HCT116 (cell line): Measurements from ENCODE around the gene ERGIC3. TPM values are rescaled to one million over a fixed set of nuclear protein-coding genes. Genes with fewer than 3 reads are reported as not detected.

Source experiments
- ATAC-seq: fragments of 200-7000 bp; cut with Tn5 transposase; 2 replicates; pipeline ENCODE4 v1.9.1; 2020; ENCODE audit warnings: mild to moderate bottlenecking, moderate library complexity
- BruUV-seq: library from RNA; stranded (reverse); fragments of 400-500 nt; replicated peaks from 2 replicates; lab custom pipeline; 2021; lab: Mats Ljungman, UMichigan
- CTCF ChIA-PET: fragments of 300-600 bp; sonication (Branson Sonifier 250); formaldehyde crosslinking; loops from one replicate; lab custom pipeline; 2021; ENCODE audit warnings: antibody characterized with exemption; lab: Charles Lee
- POLR2A ChIA-PET: fragments of 300-600, 350-600 bp; sonication (Branson Sonifier 250); formaldehyde crosslinking; loops from one replicate; lab custom pipeline; 2021; ENCODE audit warnings: antibody characterized with exemption; lab: Charles Lee
- RAD21 ChIA-PET, 2 experiments: fragments of 300-600 bp; sonication (Branson Sonifier 250); formaldehyde crosslinking; loops; one replicate each; lab custom pipeline; 2023; ENCODE audit warnings: low total read pairs in 2 of 2; ENCODE audit not compliant: uncharacterized antibody in 2 of 2, unreplicated experiment in 2 of 2, low non-redundant PET in 1 of 2; lab: Charles Lee
- DNase-seq: peaks from one replicate; pipeline ENCODE4 v3.0.0-alpha.2; 2010; ENCODE audit warnings: low read depth, low spot score
- H2AFZ ChIP-seq: fragments of 200-600 bp; shearing (Covaris generic), sonication (generic); 2 replicates; pipeline ENCODE4 v1.6.1; 2017; ENCODE audit warnings: low read depth, mixed run types, mixed read lengths, antibody characterized with exemption, low read length; ENCODE audit not compliant: poor library complexity, severe bottlenecking
- H3K27ac ChIP-seq: 2 replicates; pipeline ENCODE4 v1.5.1; 2012; ENCODE audit warnings: low read depth, low read length
- H3K27me3 ChIP-seq: fragments of 200-600 bp; sonication (generic); 2 replicates; pipeline ENCODE4 v1.6.1; 2016; ENCODE audit warnings: mixed run types, low read length, mixed read lengths; ENCODE audit not compliant: insufficient read depth
- H3K36me3 ChIP-seq, 2 experiments: fragments of 200-500 bp in 1 of 2; fragments of 200-600 bp in 1 of 2; sonication (Bioruptor generic) in 1 of 2; sonication (generic) in 1 of 2; 2 replicates each; pipeline versions ENCODE4 v1.5.1 to v1.6.1; 2014 to 2016; ENCODE audit warnings: low read length in 2 of 2, inconsistent platforms in 1 of 2, mixed read lengths in 1 of 2, mixed run types in 1 of 2; ENCODE audit not compliant: insufficient read depth in 2 of 2, control insufficient read depth in 1 of 2
- H3K4me1 ChIP-seq, 2 experiments: fragments of 200-600 bp in 1 of 2; sonication (generic) in 1 of 2; 2 replicates each; pipeline versions ENCODE4 v1.5.1 to v1.6.1; 2012 to 2017; ENCODE audit warnings: low read length in 2 of 2, inconsistent platforms in 1 of 2, mild to moderate bottlenecking in 1 of 2, mixed read lengths in 1 of 2, mixed run types in 1 of 2, moderate library complexity in 1 of 2; ENCODE audit not compliant: insufficient read depth in 2 of 2, control insufficient read depth in 1 of 2
- H3K4me2 ChIP-seq: fragments of 200-600 bp; sonication (generic); 2 replicates; pipeline ENCODE4 v1.6.1; 2017; ENCODE audit warnings: mixed run types, low read length, mixed read lengths
- H3K4me3 ChIP-seq, 2 experiments: fragments of 200-600 bp in 1 of 2; sonication (generic) in 1 of 2; replicated peaks in 1 of 2; 2 replicates each; pipeline ENCODE4 v1.5.1; 2011 to 2016; ENCODE audit warnings: low read length in 2 of 2, control low read depth in 1 of 2, low read depth in 1 of 2, mild to moderate bottlenecking in 1 of 2, mixed read lengths in 1 of 2, mixed run types in 1 of 2
- H3K79me2 ChIP-seq: fragments of 200-600 bp; sonication (generic); 2 replicates; pipeline ENCODE4 v1.6.1; 2017; ENCODE audit warnings: mild to moderate bottlenecking, mixed run types, low read length, moderate library complexity, mixed read lengths; ENCODE audit not compliant: insufficient read depth
- H3K9ac ChIP-seq: fragments of 200-600 bp; sonication (generic); 2 replicates; pipeline ENCODE4 v1.6.1; 2016; ENCODE audit warnings: low read length, mixed read lengths
- H3K9me2 ChIP-seq: fragments of 200-600 bp; sonication (generic), shearing (Covaris generic); 2 replicates; pipeline ENCODE4 v1.6.1; 2017; ENCODE audit warnings: mixed run types, mild to moderate bottlenecking, moderate library complexity; ENCODE audit not compliant: insufficient read depth
- H3K9me3 ChIP-seq, 2 experiments: fragments of 200-500 bp in 1 of 2; fragments of 200-600 bp in 1 of 2; sonication (Bioruptor generic) in 1 of 2; sonication (generic) in 1 of 2; 2 replicates each; pipeline ENCODE4 v1.6.1; 2014 to 2017; ENCODE audit warnings: low read length in 2 of 2, mixed read lengths in 2 of 2, inconsistent platforms in 1 of 2, low read depth in 1 of 2, mild to moderate bottlenecking in 1 of 2, mixed run types in 1 of 2, moderate library complexity in 1 of 2; ENCODE audit not compliant: control insufficient read depth in 1 of 2, insufficient read depth in 1 of 2
- H4K20me1 ChIP-seq: fragments of 200-600 bp; sonication (generic), shearing (Covaris generic); 2 replicates; pipeline ENCODE4 v1.6.1; 2017; ENCODE audit warnings: mixed run types, mild to moderate bottlenecking, moderate library complexity; ENCODE audit not compliant: insufficient read depth
- CBX3 ChIP-seq: IDR thresholded peaks from 2 replicates; pipeline ENCODE4 v1.6.1; 2012; ENCODE audit warnings: low read depth
- CEBPB ChIP-seq: IDR thresholded peaks from 2 replicates; pipeline ENCODE4 v1.6.1; 2012; ENCODE audit warnings: low read depth
- ELF1 ChIP-seq: IDR thresholded peaks from 2 replicates; pipeline ENCODE4 v1.6.1; 2012; ENCODE audit warnings: low read depth, borderline replicate concordance
- EZH2phosphoT487 ChIP-seq: fragments of 200-600 bp; IDR thresholded peaks from 2 replicates; pipeline ENCODE4 v1.6.1; 2018; ENCODE audit warnings: antibody characterized with exemption, borderline replicate concordance
- FOSL1 ChIP-seq: IDR thresholded peaks from 2 replicates; pipeline ENCODE4 v1.6.1; 2012; ENCODE audit warnings: low read depth
- JUND ChIP-seq: IDR thresholded peaks from 2 replicates; pipeline ENCODE4 v1.6.1; 2012
- POLR2A ChIP-seq: IDR thresholded peaks from 2 replicates; pipeline ENCODE4 v1.7.0; 2011; ENCODE audit warnings: borderline replicate concordance; ENCODE audit not compliant: insufficient read depth, insufficient read length; ENCODE audit errors: extremely low read depth
- RAD21 ChIP-seq: IDR thresholded peaks from 2 replicates; pipeline ENCODE4 v1.6.1; 2012; ENCODE audit warnings: low read depth, mild to moderate bottlenecking
- SIN3A ChIP-seq: IDR thresholded peaks from 2 replicates; pipeline ENCODE4 v1.6.1; 2012; ENCODE audit warnings: low read depth
- SP1 ChIP-seq: IDR thresholded peaks from 2 replicates; pipeline ENCODE4 v1.6.1; 2012; ENCODE audit warnings: low read depth
- SRF ChIP-seq: IDR thresholded peaks from 2 replicates; pipeline ENCODE4 v1.6.1; 2012; ENCODE audit warnings: low read depth
- TCF7L2 ChIP-seq: IDR thresholded peaks from 2 replicates; pipeline ENCODE4 v1.7.0; 2011; ENCODE audit warnings: borderline replicate concordance, inconsistent platforms; ENCODE audit not compliant: insufficient read depth, insufficient read length; ENCODE audit errors: extremely low read depth
- ZBTB33 ChIP-seq: IDR thresholded peaks from 2 replicates; pipeline ENCODE4 v1.6.1; 2011; ENCODE audit warnings: mild to moderate bottlenecking, low read length, moderate library complexity; ENCODE audit not compliant: insufficient replicate concordance; ENCODE audit errors: extremely low read depth
- ZFX ChIP-seq: fragments of 450-650 bp; IDR thresholded peaks from 2 replicates; pipeline ENCODE4 v1.6.1; 2017
- ZNF274 ChIP-seq: fragments of 200-500 bp; sonication (Bioruptor generic); IDR thresholded peaks from 2 replicates; pipeline ENCODE4 v1.6.1; 2014; ENCODE audit warnings: mild to moderate bottlenecking, low read depth, low read length, inconsistent platforms
- intact Hi-C: fragments of 100-400 bp; cut with micrococcal nuclease; formaldehyde crosslinking; loops from 2 replicates; pipeline ENCODE4 v1.10.0; 2022
- total RNA-seq: library from RNA; stranded (reverse); gene quantifications from one replicate; pipeline ENCODE4 v1.2.1, GENCODE V29; 2021; ENCODE audit not compliant: unreplicated experiment
- TF ChIP-seq, protein P1 (sequence below): IDR thresholded peaks from 2 replicates; pipeline ENCODE4 v1.6.1; 2012
- TF ChIP-seq, protein P2 (sequence below): IDR thresholded peaks from 2 replicates; pipeline ENCODE4 v1.6.1; 2012
- TF ChIP-seq, protein P3 (sequence below): IDR thresholded peaks from 2 replicates; pipeline ENCODE4 v1.6.1; 2012; ENCODE audit warnings: low read depth

Gene ERGIC3
- total RNA-seq, 1 experiment from 2014 or later, result 229 TPM

DNA sequence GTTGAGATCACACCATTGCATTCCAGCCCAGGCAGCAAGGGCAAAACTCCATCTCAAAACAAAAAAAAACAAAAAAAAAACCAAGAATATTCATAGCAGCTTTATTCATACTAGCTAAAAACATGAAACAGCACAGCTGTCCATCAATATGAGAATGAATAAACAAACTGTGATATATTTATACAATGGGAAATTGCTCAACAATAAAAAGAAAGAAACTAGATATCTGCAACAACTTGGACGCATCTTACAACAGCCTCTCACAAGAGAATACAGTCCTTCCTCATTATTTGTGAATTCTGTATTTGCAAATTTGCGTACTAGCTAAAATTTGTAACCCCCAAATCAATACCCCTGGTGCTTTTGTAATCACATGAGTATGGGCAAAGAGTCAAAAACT lies 45.6 kb downstream of the ERGIC3 start:
- Histone ChIP-seq H3K27me3 (no peaks in the 10 kb centered on the region), H3K9me3 (no peaks in the 10 kb centered on the region), H3K4me3 (no peak overlapping the region), H3K4me1 (peaks cover 0 to 3% of the 10 kb centered on the region in 2 experiments; a peak in 1 of 4 replicates), H3K4me2 (no peak overlapping the region), H3K9me2 (no peaks in the 10 kb centered on the region), H3K79me2 (no peaks in the 10 kb centered on the region)
- RAD21 ChIA-PET, result no interaction called here
- DNase-seq, result no peak
- no TSS peak for BruUV-seq
- ATAC-seq, result no peak
- TF ChIP-seq TCF7L2 (no peak), EZH2phosphoT487 (no peak), ZBTB33 (no peak), ZFX (no peak), SRF (no peak), SIN3A (no peak), SP1 (no peak), RAD21 (no peak), ELF1 (no peak), CEBPB (no peak), CBX3 (no peak), FOSL1 (no peak), JUND (no peak), POLR2A (no peak), ZNF274 (no peak)
- TF ChIP-seq, protein P1, sequence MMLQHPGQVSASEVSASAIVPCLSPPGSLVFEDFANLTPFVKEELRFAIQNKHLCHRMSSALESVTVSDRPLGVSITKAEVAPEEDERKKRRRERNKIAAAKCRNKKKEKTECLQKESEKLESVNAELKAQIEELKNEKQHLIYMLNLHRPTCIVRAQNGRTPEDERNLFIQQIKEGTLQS, result no peak
- TF ChIP-seq, protein P2, sequence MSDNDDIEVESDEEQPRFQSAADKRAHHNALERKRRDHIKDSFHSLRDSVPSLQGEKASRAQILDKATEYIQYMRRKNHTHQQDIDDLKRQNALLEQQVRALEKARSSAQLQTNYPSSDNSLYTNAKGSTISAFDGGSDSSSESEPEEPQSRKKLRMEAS, result no peak
- TF ChIP-seq, protein P3, sequence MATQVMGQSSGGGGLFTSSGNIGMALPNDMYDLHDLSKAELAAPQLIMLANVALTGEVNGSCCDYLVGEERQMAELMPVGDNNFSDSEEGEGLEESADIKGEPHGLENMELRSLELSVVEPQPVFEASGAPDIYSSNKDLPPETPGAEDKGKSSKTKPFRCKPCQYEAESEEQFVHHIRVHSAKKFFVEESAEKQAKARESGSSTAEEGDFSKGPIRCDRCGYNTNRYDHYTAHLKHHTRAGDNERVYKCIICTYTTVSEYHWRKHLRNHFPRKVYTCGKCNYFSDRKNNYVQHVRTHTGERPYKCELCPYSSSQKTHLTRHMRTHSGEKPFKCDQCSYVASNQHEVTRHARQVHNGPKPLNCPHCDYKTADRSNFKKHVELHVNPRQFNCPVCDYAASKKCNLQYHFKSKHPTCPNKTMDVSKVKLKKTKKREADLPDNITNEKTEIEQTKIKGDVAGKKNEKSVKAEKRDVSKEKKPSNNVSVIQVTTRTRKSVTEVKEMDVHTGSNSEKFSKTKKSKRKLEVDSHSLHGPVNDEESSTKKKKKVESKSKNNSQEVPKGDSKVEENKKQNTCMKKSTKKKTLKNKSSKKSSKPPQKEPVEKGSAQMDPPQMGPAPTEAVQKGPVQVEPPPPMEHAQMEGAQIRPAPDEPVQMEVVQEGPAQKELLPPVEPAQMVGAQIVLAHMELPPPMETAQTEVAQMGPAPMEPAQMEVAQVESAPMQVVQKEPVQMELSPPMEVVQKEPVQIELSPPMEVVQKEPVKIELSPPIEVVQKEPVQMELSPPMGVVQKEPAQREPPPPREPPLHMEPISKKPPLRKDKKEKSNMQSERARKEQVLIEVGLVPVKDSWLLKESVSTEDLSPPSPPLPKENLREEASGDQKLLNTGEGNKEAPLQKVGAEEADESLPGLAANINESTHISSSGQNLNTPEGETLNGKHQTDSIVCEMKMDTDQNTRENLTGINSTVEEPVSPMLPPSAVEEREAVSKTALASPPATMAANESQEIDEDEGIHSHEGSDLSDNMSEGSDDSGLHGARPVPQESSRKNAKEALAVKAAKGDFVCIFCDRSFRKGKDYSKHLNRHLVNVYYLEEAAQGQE, result no peak
- TF ChIP-seq, all 23 proteins: peak for 0
- ChIA-PET CTCF (no interaction called here), POLR2A (interaction anchor here (1.0 kb wide), 1 partner anchor 11 kb away, joined by 3 read pairs; no protein-coding TSS in a partner anchor)
- H3K9ac ChIP-seq, result no peak overlapping the region
- H4K20me1 ChIP-seq, result no peaks in the 10 kb centered on the region
- H3K27ac ChIP-seq, result no peak overlapping the region
- H2AFZ ChIP-seq, result no peak overlapping the region
- intact Hi-C loops, result no loop called here
- H3K36me3 ChIP-seq, result no peaks in the 10 kb centered on the region
